Subcutaneous adipose tissue (tissue), 4 donors: ENCODE results near the gene EXOSC9. TPM values are rescaled to one million over a fixed set of nuclear protein-coding genes. Genes with fewer than 3 reads are reported as not detected.

ENCODE experiments used
- total RNA-seq, 4 donors: library from RNA; depleted of rRNA; stranded (reverse); fragments of >200 nt; gene quantifications; one replicate each; pipeline ENCODE4 v1.1.0, GENCODE V29; 2016
- TF ChIP-seq, protein P1 (sequence below): fragments of 450-650 bp; IDR thresholded peaks from one replicate; pipeline ENCODE4 v1.5.1; 2016; ENCODE audit warnings: low read depth, mild to moderate bottlenecking, control low read depth, antibody characterized with exemption, moderate library complexity

EXOSC9 gene
- total RNA-seq, 4 donors from 2014 or later = 21.2 to 34.1 (median 28.3) TPM

- TF ChIP-seq, protein P1, sequence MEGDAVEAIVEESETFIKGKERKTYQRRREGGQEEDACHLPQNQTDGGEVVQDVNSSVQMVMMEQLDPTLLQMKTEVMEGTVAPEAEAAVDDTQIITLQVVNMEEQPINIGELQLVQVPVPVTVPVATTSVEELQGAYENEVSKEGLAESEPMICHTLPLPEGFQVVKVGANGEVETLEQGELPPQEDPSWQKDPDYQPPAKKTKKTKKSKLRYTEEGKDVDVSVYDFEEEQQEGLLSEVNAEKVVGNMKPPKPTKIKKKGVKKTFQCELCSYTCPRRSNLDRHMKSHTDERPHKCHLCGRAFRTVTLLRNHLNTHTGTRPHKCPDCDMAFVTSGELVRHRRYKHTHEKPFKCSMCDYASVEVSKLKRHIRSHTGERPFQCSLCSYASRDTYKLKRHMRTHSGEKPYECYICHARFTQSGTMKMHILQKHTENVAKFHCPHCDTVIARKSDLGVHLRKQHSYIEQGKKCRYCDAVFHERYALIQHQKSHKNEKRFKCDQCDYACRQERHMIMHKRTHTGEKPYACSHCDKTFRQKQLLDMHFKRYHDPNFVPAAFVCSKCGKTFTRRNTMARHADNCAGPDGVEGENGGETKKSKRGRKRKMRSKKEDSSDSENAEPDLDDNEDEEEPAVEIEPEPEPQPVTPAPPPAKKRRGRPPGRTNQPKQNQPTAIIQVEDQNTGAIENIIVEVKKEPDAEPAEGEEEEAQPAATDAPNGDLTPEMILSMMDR = no peak
These were observed 17.9 kb upstream of the EXOSC9 start for GRCh38 chr4:121783210-121783609.

DNA sequence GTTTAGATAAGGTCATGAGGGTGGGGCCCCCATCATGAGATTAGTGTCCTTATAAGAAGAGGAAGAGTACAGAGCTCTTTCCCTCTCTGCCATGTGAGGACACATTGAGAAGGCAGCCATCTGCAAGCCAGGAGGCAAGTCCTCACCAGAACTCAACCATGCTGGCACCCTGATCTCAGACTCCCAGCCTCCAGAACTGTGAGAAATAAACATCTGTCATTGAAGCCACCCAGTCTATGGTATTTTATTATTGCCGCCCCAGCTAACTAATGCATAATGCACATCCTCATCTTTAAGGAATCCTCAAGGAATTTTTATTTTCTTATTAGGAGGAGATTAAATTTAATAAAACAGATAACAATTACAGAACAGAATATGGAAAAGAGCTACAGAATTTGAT is 16.7 kb upstream of the EXOSC9 start:
- TF ChIP-seq, protein P1 = no peak

- TF ChIP-seq, protein P1 = no peak
These were observed 16.1 kb upstream of the EXOSC9 start for GRCh38 chr4:121784975-121785374.

- TF ChIP-seq, protein P1 = no peak
These were observed 15.6 kb upstream of the EXOSC9 start for GRCh38 chr4:121785479-121785878.

- TF ChIP-seq, protein P1 = no peak
These were observed 14.9 kb upstream of the EXOSC9 start for GRCh38 chr4:121786221-121786620.

- TF ChIP-seq, protein P1 = no peak
These were observed 12.2 kb upstream of the EXOSC9 start for GRCh38 chr4:121788896-121789295.

- TF ChIP-seq, protein P1 = no peak
These were observed 11.7 kb upstream of the EXOSC9 start for GRCh38 chr4:121789455-121789854.
